ENCODE data around the gene NTN4. TPM values are rescaled to one million over a fixed set of nuclear protein-coding genes. Genes with fewer than 3 reads are reported as not detected.

The NTN4 gene
- total RNA-seq, 1 donor from 2014 or later = 0.13 TPM

DNA sequence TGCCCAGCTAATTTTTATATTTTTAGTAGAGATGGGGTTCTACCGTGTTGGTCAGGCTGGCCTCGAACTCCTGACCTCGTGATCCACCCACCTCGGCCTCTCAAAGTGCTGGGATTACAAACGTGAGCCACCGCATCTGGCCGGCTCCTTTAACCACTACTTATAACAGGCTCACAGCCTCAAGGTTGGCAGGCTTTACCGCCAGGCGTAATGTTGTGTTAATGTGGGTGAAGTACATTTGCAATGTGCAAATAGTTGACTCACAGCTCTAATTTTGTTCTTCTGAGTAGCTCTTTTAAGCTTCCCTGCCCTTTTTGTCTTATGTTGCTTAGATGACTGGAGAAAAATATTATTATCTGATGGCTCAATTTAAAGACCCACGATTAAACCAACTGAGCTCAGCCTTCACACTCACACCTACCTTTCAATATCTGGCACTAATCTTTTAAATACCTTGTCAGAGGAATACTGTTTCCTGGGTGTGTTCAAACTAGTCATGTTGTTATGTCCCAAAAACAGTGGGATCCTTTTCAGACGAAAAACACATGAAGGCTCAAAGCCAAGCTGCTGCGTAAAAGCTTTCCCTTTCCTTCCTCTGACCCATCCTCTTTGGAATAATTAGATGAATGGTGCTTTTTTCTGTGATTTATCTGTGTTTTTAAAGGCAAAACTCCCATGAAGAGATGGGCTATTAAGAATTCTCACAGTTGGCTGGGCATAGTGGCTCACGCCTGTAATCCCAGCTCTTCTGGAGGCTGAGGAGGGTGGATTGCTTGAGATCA lies 182.1 kb downstream of the NTN4 start:
- Mint-ChIP-seq H3K9me3 (ENCODE audit: unreplicated experiment) (no peaks in the 10 kb centered on the region), H3K27me3 (ENCODE audit: unreplicated experiment) (no peaks in the 10 kb centered on the region), H3K36me3 (ENCODE audit: low read depth, unreplicated experiment) (no peaks in the 10 kb centered on the region), H3K4me3 (ENCODE audit: unreplicated experiment) (no peak overlapping the region), H3K4me1 (ENCODE audit: unreplicated experiment) (peaks cover 3% of the 10 kb centered on the region), H3K27ac (ENCODE audit: unreplicated experiment) (no peak overlapping the region)
- TF ChIP-seq, protein P1, sequence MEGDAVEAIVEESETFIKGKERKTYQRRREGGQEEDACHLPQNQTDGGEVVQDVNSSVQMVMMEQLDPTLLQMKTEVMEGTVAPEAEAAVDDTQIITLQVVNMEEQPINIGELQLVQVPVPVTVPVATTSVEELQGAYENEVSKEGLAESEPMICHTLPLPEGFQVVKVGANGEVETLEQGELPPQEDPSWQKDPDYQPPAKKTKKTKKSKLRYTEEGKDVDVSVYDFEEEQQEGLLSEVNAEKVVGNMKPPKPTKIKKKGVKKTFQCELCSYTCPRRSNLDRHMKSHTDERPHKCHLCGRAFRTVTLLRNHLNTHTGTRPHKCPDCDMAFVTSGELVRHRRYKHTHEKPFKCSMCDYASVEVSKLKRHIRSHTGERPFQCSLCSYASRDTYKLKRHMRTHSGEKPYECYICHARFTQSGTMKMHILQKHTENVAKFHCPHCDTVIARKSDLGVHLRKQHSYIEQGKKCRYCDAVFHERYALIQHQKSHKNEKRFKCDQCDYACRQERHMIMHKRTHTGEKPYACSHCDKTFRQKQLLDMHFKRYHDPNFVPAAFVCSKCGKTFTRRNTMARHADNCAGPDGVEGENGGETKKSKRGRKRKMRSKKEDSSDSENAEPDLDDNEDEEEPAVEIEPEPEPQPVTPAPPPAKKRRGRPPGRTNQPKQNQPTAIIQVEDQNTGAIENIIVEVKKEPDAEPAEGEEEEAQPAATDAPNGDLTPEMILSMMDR (IDR thresholded peaks at IDR 0.05; ENCODE audit: unreplicated experiment) = no peak
- no peak for DNase-seq (ENCODE audit: low spot score)

Other genes starting within 250 kb of the NTN4 start
- gene USP44, start 239.3 kb downstream of the NTN4 start, total RNA-seq (ENCODE audit: unreplicated experiment) = 10.4 TPM
- gene SNRPF, start 68.2 kb upstream of the NTN4 start, total RNA-seq (ENCODE audit: unreplicated experiment) = 28.3 TPM
- gene CCDC38, start 151.8 kb upstream of the NTN4 start, total RNA-seq (ENCODE audit: unreplicated experiment) = not detected
- gene AMDHD1, start 152.6 kb upstream of the NTN4 start, total RNA-seq (ENCODE audit: unreplicated experiment) = not detected
- 1.1 TPM for gene HAL, start 205.6 kb upstream of the NTN4 start, total RNA-seq (ENCODE audit: unreplicated experiment)
- gene LTA4H, start 244.8 kb upstream of the NTN4 start, total RNA-seq (ENCODE audit: unreplicated experiment) = 86.5 TPM